OCI-LY7 (cell line): ENCODE measurements around the gene CKMT2.

Experiments
- CTCF ChIP-seq: fragments of 200-600 bp; sonication (generic); conservative IDR thresholded peaks from 2 replicates; pipeline ENCODE4 v1.5.1; 2014; ENCODE audit warnings: mild to moderate bottlenecking, antibody characterized with exemption, low read length, moderate library complexity, mixed read lengths
- EZH2phosphoT487 ChIP-seq: fragments of 200-600 bp; sonication (generic); IDR thresholded peaks from 2 replicates; pipeline ENCODE4 v1.6.1; 2018; ENCODE audit warnings: low read depth, borderline replicate concordance, mild to moderate bottlenecking, mixed run types, antibody characterized with exemption, low read length, moderate library complexity, mixed read lengths

GRCh38 chr5:81235287-81236072 lies 2.4 kb downstream of the CKMT2 start:
- TF ChIP-seq CTCF (no peak), EZH2phosphoT487 (no peak)
